Measurements from ENCODE around the gene KCTD21. TPM values are rescaled to one million over a fixed set of nuclear protein-coding genes. Genes with fewer than 3 reads are reported as not detected.

The KCTD21 gene
- total RNA-seq, 2 donors from 2014 or later, result 7.5 to 9.2 TPM

- Histone ChIP-seq H3K27me3 (no peaks in the 10 kb centered on the region), H3K9ac (ENCODE audit: low read depth in 2 of 2, low read length in 2 of 2) (no peak overlapping the region), H3K9me3 (no peaks in the 10 kb centered on the region), H3K4me1 (no peaks in the 10 kb centered on the region), H3K27ac (no peak overlapping the region), H3K36me3 (no peaks in the 10 kb centered on the region), H3K4me3 (no peak overlapping the region)
- no peak for TF ChIP-seq CTCF (IDR thresholded peaks at IDR 0.05)
- no peak for DNase-seq
- intact Hi-C loops (cut with DNase I), result no loop called here
These were observed 9.4 kb upstream of the KCTD21 start for GRCh38 chr11:78197816-78198215.

GRCh38 chr11:78196661-78197091 is 8.2 kb upstream of the KCTD21 start:
- no peak overlapping the region for H3K4me3 ChIP-seq
- intact Hi-C loops (cut with DNase I), result no loop called here
- DNase-seq, result no peak
- no peak overlapping the region for H3K27ac ChIP-seq
- no peaks in the 10 kb centered on the region for H3K9me3 ChIP-seq
- H3K9ac ChIP-seq (ENCODE audit: low read depth in 2 of 2, low read length in 2 of 2), result no peak overlapping the region
- no peaks in the 10 kb centered on the region for H3K4me1 ChIP-seq
- no peaks in the 10 kb centered on the region for H3K27me3 ChIP-seq
- H3K36me3 ChIP-seq, result no peaks in the 10 kb centered on the region
- TF ChIP-seq CTCF (IDR thresholded peaks at IDR 0.05), result no peak

GRCh38 chr11:78195917-78196560 is 7.6 kb upstream of the KCTD21 start:
- H3K9ac ChIP-seq (ENCODE audit: low read depth in 2 of 2, low read length in 2 of 2), result no peak overlapping the region
- no peaks in the 10 kb centered on the region for H3K9me3 ChIP-seq
- no peaks in the 10 kb centered on the region for H3K27me3 ChIP-seq
- H3K4me3 ChIP-seq, result no peak overlapping the region
- DNase-seq, result no peak
- TF ChIP-seq CTCF (IDR thresholded peaks at IDR 0.05), result no peak
- no peaks in the 10 kb centered on the region for H3K36me3 ChIP-seq
- intact Hi-C loops (cut with DNase I), result no loop called here
- no peak overlapping the region for H3K27ac ChIP-seq
- no peaks in the 10 kb centered on the region for H3K4me1 ChIP-seq

GRCh38 chr11:78194490-78194889 is 6.1 kb upstream of the KCTD21 start:
- intact Hi-C loops (cut with DNase I), result no loop called here
- no peaks in the 10 kb centered on the region for H3K27me3 ChIP-seq
- no peaks in the 10 kb centered on the region for H3K36me3 ChIP-seq
- H3K9me3 ChIP-seq, result no peaks in the 10 kb centered on the region
- no peak overlapping the region for H3K4me3 ChIP-seq
- H3K27ac ChIP-seq, result no peak overlapping the region
- TF ChIP-seq CTCF (IDR thresholded peaks at IDR 0.05), result no peak
- DNase-seq, result no peak
- H3K9ac ChIP-seq (ENCODE audit: low read depth in 2 of 2, low read length in 2 of 2), result no peak overlapping the region
- no peaks in the 10 kb centered on the region for H3K4me1 ChIP-seq

- no peak for DNase-seq
- Histone ChIP-seq H3K36me3 (no peaks in the 10 kb centered on the region), H3K9me3 (no peaks in the 10 kb centered on the region), H3K4me3 (no peak overlapping the region), H3K27ac (no peak overlapping the region), H3K27me3 (no peaks in the 10 kb centered on the region), H3K9ac (ENCODE audit: low read depth in 2 of 2, low read length in 2 of 2) (no peak overlapping the region), H3K4me1 (no peaks in the 10 kb centered on the region)
- TF ChIP-seq CTCF (IDR thresholded peaks at IDR 0.05), result no peak
- intact Hi-C loops (cut with DNase I), result no loop called here
These were observed 5.4 kb upstream of the KCTD21 start for GRCh38 chr11:78193806-78194205.
